ENCODE data around the gene MAP1B. TPM values are rescaled to one million over a fixed set of nuclear protein-coding genes. Genes with fewer than 3 reads are reported as not detected.

The MAP1B gene
- total RNA-seq, 1 donor from 2014 or later, result 1,059 TPM

GRCh38 chr5:72235725-72236124 is 128.4 kb downstream of the MAP1B start:
- no peak for TF ChIP-seq CTCF (IDR thresholded peaks at IDR 0.05)
- no peak for DNase-seq (ENCODE audit: low spot score in 2 of 2)
- H3K27me3 ChIP-seq, result no peaks in the 10 kb centered on the region

GRCh38 chr5:72237415-72237814 is 130.1 kb downstream of the MAP1B start:
- no peak for DNase-seq (ENCODE audit: low spot score in 2 of 2)
- Histone ChIP-seq H3K36me3 (peaks cover 0 to 9% of the 10 kb centered on the region in 2 donors), H3K4me3 (no peak overlapping the region), H3K27ac (no peak overlapping the region), H3K9me3 (no peaks in the 10 kb centered on the region), H3K27me3 (no peaks in the 10 kb centered on the region), H3K4me1 (peaks cover 0 to 25% of the 10 kb centered on the region in 2 donors)
- intact Hi-C loops (cut with DNase I), result no loop called here
- no peak for TF ChIP-seq CTCF (IDR thresholded peaks at IDR 0.05)

More at GRCh38 chr5:72235725-72236124, 128.4 kb downstream of the MAP1B start:
- intact Hi-C loops (cut with DNase I), result no loop called here
- H3K36me3 ChIP-seq, result peaks cover 0 to 9% of the 10 kb centered on the region in 2 donors
- H3K27ac ChIP-seq, result no peak overlapping the region
- H3K9me3 ChIP-seq, result no peaks in the 10 kb centered on the region
- H3K4me3 ChIP-seq, result no peak overlapping the region
- H3K4me1 ChIP-seq, result peaks cover 0 to 23% of the 10 kb centered on the region in 2 donors

- intact Hi-C loops (cut with DNase I), result no loop called here
- no peak for DNase-seq (ENCODE audit: low spot score in 2 of 2)
- Histone ChIP-seq H3K27me3 (no peaks in the 10 kb centered on the region), H3K4me1 (peaks cover 0 to 26% of the 10 kb centered on the region in 2 donors), H3K36me3 (peaks cover 0 to 9% of the 10 kb centered on the region in 2 donors), H3K27ac (no peak overlapping the region), H3K4me3 (no peak overlapping the region), H3K9me3 (no peaks in the 10 kb centered on the region)
- TF ChIP-seq CTCF (IDR thresholded peaks at IDR 0.05), result no peak
Measured at GRCh38 chr5:72237879-72238278, 130.6 kb downstream of the MAP1B start.

GRCh38 chr5:72238712-72239445 is 131.6 kb downstream of the MAP1B start:
- TF ChIP-seq CTCF (IDR thresholded peaks at IDR 0.05), result no peak
- no peak overlapping the region for H3K4me3 ChIP-seq
- no peak for DNase-seq (ENCODE audit: low spot score in 2 of 2)
- peaks cover 0 to 9% of the 10 kb centered on the region in 2 donors for H3K36me3 ChIP-seq
- H3K4me1 ChIP-seq, result peaks cover 0 to 19% of the 10 kb centered on the region in 2 donors
- no peaks in the 10 kb centered on the region for H3K27me3 ChIP-seq
- no peak overlapping the region for H3K27ac ChIP-seq
- H3K9me3 ChIP-seq, result no peaks in the 10 kb centered on the region
- intact Hi-C loops (cut with DNase I), result no loop called here

- Histone ChIP-seq H3K27ac (no peak overlapping the region), H3K4me1 (peaks cover 17 to 32% of the 10 kb centered on the region in 2 donors), H3K27me3 (no peaks in the 10 kb centered on the region), H3K36me3 (peaks cover 0 to 9% of the 10 kb centered on the region in 2 donors), H3K4me3 (no peak overlapping the region), H3K9me3 (no peaks in the 10 kb centered on the region)
- no peak for TF ChIP-seq CTCF (IDR thresholded peaks at IDR 0.05)
- intact Hi-C loops (cut with DNase I), result no loop called here
- DNase-seq (ENCODE audit: low spot score in 2 of 2), result no peak
Measured at GRCh38 chr5:72241346-72242003, 134.2 kb downstream of the MAP1B start.
